ENCODE data around the gene PUM2.

DNA sequence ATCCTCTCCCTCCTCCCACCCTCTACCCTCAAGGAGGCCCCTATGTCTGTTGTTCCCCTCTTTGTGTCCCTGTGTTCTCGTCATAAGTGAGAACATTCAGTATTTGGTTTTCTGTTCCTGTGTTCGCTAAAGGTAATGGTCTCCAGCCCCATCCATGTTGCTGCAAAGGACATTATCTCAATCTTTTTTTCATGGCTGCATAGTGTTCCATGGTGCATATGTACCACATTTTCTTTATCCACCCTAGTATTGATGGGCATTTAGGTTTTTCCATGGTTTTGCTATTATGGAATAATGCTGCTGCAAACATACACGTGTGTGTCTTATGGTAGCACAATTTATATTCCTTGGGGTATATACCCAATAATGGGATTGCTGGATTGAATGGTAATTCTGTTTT is 33.0 kb downstream of the PUM2 start:
- TF ChIP-seq CTCF (conservative IDR thresholded peaks at IDR 0.05; ENCODE audit: low read depth, low read length) (no peak), EZH2 (IDR thresholded peaks at IDR 0.05; ENCODE audit: borderline replicate concordance, low read depth, low read length, poor library complexity, severe bottlenecking) (no peak)

Measured in A673 (cell line).